Measurements from ENCODE around the gene MAPK4.

DNA sequence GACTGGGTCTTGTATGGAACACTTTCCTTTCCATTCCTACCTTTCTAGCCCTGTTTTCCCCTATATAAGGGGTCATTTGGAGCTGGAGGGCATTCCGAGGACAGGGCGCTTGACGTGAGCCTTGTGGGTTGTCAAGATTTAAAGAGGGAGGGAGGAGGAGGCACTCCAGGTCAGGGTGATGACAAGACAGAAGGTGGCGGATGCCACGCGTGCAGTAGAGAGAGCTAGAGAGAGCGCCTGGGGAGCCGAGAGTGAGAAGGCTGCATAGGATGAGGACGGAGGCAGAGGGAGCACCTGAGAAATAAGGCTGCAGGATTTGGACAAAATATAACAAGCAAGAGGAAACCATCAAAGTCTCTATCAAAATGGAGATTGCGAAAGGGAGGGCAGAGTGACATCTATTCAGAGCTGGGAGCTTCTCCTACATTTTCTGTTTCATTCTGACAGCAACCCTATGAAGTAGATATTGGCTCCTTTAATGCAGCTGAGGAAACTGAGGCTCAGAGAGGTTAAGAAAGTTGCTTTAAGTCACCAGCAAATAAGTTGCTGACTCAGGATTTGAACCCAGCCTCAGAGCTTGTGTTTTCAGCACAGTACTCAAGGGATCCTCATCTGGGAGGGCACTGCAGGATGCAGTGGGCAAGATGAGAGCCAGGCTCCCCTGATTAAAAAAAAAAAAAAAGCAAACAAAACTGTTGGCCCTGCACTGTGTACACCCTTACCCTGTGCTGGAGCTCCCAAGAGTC, 135.7 kb downstream of the MAPK4 start:
- TF ChIP-seq, protein P1, sequence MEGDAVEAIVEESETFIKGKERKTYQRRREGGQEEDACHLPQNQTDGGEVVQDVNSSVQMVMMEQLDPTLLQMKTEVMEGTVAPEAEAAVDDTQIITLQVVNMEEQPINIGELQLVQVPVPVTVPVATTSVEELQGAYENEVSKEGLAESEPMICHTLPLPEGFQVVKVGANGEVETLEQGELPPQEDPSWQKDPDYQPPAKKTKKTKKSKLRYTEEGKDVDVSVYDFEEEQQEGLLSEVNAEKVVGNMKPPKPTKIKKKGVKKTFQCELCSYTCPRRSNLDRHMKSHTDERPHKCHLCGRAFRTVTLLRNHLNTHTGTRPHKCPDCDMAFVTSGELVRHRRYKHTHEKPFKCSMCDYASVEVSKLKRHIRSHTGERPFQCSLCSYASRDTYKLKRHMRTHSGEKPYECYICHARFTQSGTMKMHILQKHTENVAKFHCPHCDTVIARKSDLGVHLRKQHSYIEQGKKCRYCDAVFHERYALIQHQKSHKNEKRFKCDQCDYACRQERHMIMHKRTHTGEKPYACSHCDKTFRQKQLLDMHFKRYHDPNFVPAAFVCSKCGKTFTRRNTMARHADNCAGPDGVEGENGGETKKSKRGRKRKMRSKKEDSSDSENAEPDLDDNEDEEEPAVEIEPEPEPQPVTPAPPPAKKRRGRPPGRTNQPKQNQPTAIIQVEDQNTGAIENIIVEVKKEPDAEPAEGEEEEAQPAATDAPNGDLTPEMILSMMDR (IDR thresholded peaks at IDR 0.05), result no peak
- no peak for TF ChIP-seq POLR2A (IDR thresholded peaks at IDR 0.05)

Data from upper lobe of left lung (tissue), 4 donors.